ENCODE results near the gene GAS2L2.

GAS2L2 gene

GRCh38 chr17:35745246-35745645, 7.8 kb downstream of the GAS2L2 start:
- peaks cover 23% of the 10 kb centered on the region for H3K27me3 ChIP-seq (ENCODE audit: insufficient read depth, low read depth)
- TF ChIP-seq CTCF (conservative IDR thresholded peaks at IDR 0.05; ENCODE audit: low read depth, low read length): no peak
- no peaks in the 10 kb centered on the region for H3K36me3 ChIP-seq (ENCODE audit: insufficient read depth)
- no peak overlapping the region for H3K4me3 ChIP-seq (IDR thresholded peaks at IDR 0.05; ENCODE audit: insufficient read depth, low read depth, low read length)
- H4K20me1 ChIP-seq (ENCODE audit: insufficient read depth): no peaks in the 10 kb centered on the region
- H3K9ac ChIP-seq: no peak overlapping the region
- no peaks in the 10 kb centered on the region for H3K4me1 ChIP-seq (ENCODE audit: low read depth, poor library complexity, severe bottlenecking)
- no peak overlapping the region for H2AFZ ChIP-seq (ENCODE audit: low read depth)
- H3K27ac ChIP-seq: no peak overlapping the region
- H3K4me2 ChIP-seq: no peak overlapping the region
- H3K79me2 ChIP-seq (ENCODE audit: insufficient read depth, low read depth): no peaks in the 10 kb centered on the region

GRCh38 chr17:35744830-35745229, 8.2 kb downstream of the GAS2L2 start:
- Histone ChIP-seq H3K79me2 (ENCODE audit: insufficient read depth, low read depth) (no peaks in the 10 kb centered on the region), H3K4me3 (IDR thresholded peaks at IDR 0.05; ENCODE audit: insufficient read depth, low read depth, low read length) (no peak overlapping the region), H3K36me3 (ENCODE audit: insufficient read depth) (no peaks in the 10 kb centered on the region), H2AFZ (ENCODE audit: low read depth) (no peak overlapping the region), H3K27me3 (ENCODE audit: insufficient read depth, low read depth) (peaks cover 23% of the 10 kb centered on the region), H3K4me1 (ENCODE audit: low read depth, poor library complexity, severe bottlenecking) (no peaks in the 10 kb centered on the region), H3K4me2 (no peak overlapping the region), H3K27ac (no peak overlapping the region), H3K9ac (no peak overlapping the region), H4K20me1 (ENCODE audit: insufficient read depth) (no peaks in the 10 kb centered on the region)
- TF ChIP-seq CTCF (conservative IDR thresholded peaks at IDR 0.05; ENCODE audit: low read depth, low read length): no peak

- H3K79me2 ChIP-seq (ENCODE audit: insufficient read depth, low read depth): no peaks in the 10 kb centered on the region
- no peaks in the 10 kb centered on the region for H3K4me1 ChIP-seq (ENCODE audit: low read depth, poor library complexity, severe bottlenecking)
- no peak overlapping the region for H2AFZ ChIP-seq (ENCODE audit: low read depth)
- H3K36me3 ChIP-seq (ENCODE audit: insufficient read depth): no peaks in the 10 kb centered on the region
- no peak overlapping the region for H3K27ac ChIP-seq
- no peaks in the 10 kb centered on the region for H4K20me1 ChIP-seq (ENCODE audit: insufficient read depth)
- H3K27me3 ChIP-seq (ENCODE audit: insufficient read depth, low read depth): peaks cover 23% of the 10 kb centered on the region
- H3K4me2 ChIP-seq: no peak overlapping the region
- no peak overlapping the region for H3K4me3 ChIP-seq (IDR thresholded peaks at IDR 0.05; ENCODE audit: insufficient read depth, low read depth, low read length)
- TF ChIP-seq CTCF (conservative IDR thresholded peaks at IDR 0.05; ENCODE audit: low read depth, low read length): no peak
- no peak overlapping the region for H3K9ac ChIP-seq
Observed at GRCh38 chr17:35743626-35744328, 9.3 kb downstream of the GAS2L2 start.

GRCh38 chr17:35742896-35743477, 10.1 kb downstream of the GAS2L2 start:
- TF ChIP-seq CTCF (conservative IDR thresholded peaks at IDR 0.05; ENCODE audit: low read depth, low read length): no peak
- no peak overlapping the region for H3K27ac ChIP-seq
- no peak overlapping the region for H3K4me2 ChIP-seq
- no peaks in the 10 kb centered on the region for H3K79me2 ChIP-seq (ENCODE audit: insufficient read depth, low read depth)
- no peak overlapping the region for H2AFZ ChIP-seq (ENCODE audit: low read depth)
- no peaks in the 10 kb centered on the region for H4K20me1 ChIP-seq (ENCODE audit: insufficient read depth)
- H3K36me3 ChIP-seq (ENCODE audit: insufficient read depth): no peaks in the 10 kb centered on the region
- H3K4me1 ChIP-seq (ENCODE audit: low read depth, poor library complexity, severe bottlenecking): no peaks in the 10 kb centered on the region
- peaks cover 23% of the 10 kb centered on the region for H3K27me3 ChIP-seq (ENCODE audit: insufficient read depth, low read depth)
- H3K9ac ChIP-seq: no peak overlapping the region
- H3K4me3 ChIP-seq (IDR thresholded peaks at IDR 0.05; ENCODE audit: insufficient read depth, low read depth, low read length): no peak overlapping the region
